Measurements from ENCODE around the gene EPHA3. TPM values are rescaled to one million over a fixed set of nuclear protein-coding genes. Genes with fewer than 3 reads are reported as not detected.

Gene EPHA3
- total RNA-seq, 4 donors from 2014 or later = 13.1 to 25.8 (median 21.2) TPM

GRCh38 chr3:89353465-89353864 lies 246.0 kb downstream of the EPHA3 start:
- Histone ChIP-seq H3K27ac (replicated peaks in 1 of 4) (no peak overlapping the region), H3K4me1 (no peaks in the 10 kb centered on the region), H3K4me3 (no peak overlapping the region), H3K27me3 (no peaks in the 10 kb centered on the region), H3K36me3 (no peaks in the 10 kb centered on the region), H3K9me3 (no peaks in the 10 kb centered on the region)
- DNase-seq (ENCODE audit: extremely low spot score) = no peak
- 80% methylated on average over 2 of the region's 2 CpGs for WGBS
- intact Hi-C loops (cut with DNase I) = no loop called here
- no peak for TF ChIP-seq EP300 (IDR thresholded peaks at IDR 0.05)
- no peak for TF ChIP-seq POLR2AphosphoS5 (IDR thresholded peaks at IDR 0.05)
- no peak for TF ChIP-seq POLR2A (IDR thresholded peaks at IDR 0.05; ENCODE audit: low read depth)
- no peak for TF ChIP-seq CTCF (IDR thresholded peaks at IDR 0.05)

GRCh38 chr3:89358281-89358680 lies 250.9 kb downstream of the EPHA3 start:
- no peak for TF ChIP-seq EP300 (IDR thresholded peaks at IDR 0.05)
- no peak for TF ChIP-seq CTCF (IDR thresholded peaks at IDR 0.05)
- no peak for TF ChIP-seq POLR2A (IDR thresholded peaks at IDR 0.05; ENCODE audit: low read depth)
- no peak for TF ChIP-seq POLR2AphosphoS5 (IDR thresholded peaks at IDR 0.05)
- no peaks in the 10 kb centered on the region for H3K9me3 ChIP-seq
- no peak for DNase-seq (ENCODE audit: extremely low spot score)
- no peaks in the 10 kb centered on the region for H3K27me3 ChIP-seq
- H3K27ac ChIP-seq (replicated peaks in 1 of 4) = no peak overlapping the region
- no peak overlapping the region for H3K4me3 ChIP-seq
- H3K4me1 ChIP-seq = no peaks in the 10 kb centered on the region
- intact Hi-C loops (cut with DNase I) = no loop called here
- H3K36me3 ChIP-seq = no peaks in the 10 kb centered on the region

- H3K4me1 ChIP-seq = no peaks in the 10 kb centered on the region
- DNase-seq (ENCODE audit: extremely low spot score) = no peak
- 86% methylated on average over 1 of the region's 1 CpG for WGBS
- no peak overlapping the region for H3K4me3 ChIP-seq
- H3K36me3 ChIP-seq = no peaks in the 10 kb centered on the region
- TF ChIP-seq CTCF (IDR thresholded peaks at IDR 0.05) (no peak), POLR2A (IDR thresholded peaks at IDR 0.05; ENCODE audit: low read depth) (no peak), EP300 (IDR thresholded peaks at IDR 0.05) (no peak), POLR2AphosphoS5 (IDR thresholded peaks at IDR 0.05) (no peak)
- H3K9me3 ChIP-seq = no peaks in the 10 kb centered on the region
- H3K27me3 ChIP-seq = no peaks in the 10 kb centered on the region
- H3K27ac ChIP-seq (replicated peaks in 1 of 4) = no peak overlapping the region
- intact Hi-C loops (cut with DNase I) = no loop called here
These were observed 252.7 kb downstream of the EPHA3 start for GRCh38 chr3:89360156-89360555.

GRCh38 chr3:89362496-89362895 lies 255.1 kb downstream of the EPHA3 start:
- Histone ChIP-seq H3K36me3 (no peaks in the 10 kb centered on the region), H3K27me3 (no peaks in the 10 kb centered on the region), H3K4me3 (no peak overlapping the region), H3K9me3 (no peaks in the 10 kb centered on the region), H3K4me1 (no peaks in the 10 kb centered on the region), H3K27ac (replicated peaks in 1 of 4) (no peak overlapping the region)
- no peak for TF ChIP-seq EP300 (IDR thresholded peaks at IDR 0.05)
- TF ChIP-seq CTCF (IDR thresholded peaks at IDR 0.05) = no peak
- no peak for TF ChIP-seq POLR2AphosphoS5 (IDR thresholded peaks at IDR 0.05)
- no peak for TF ChIP-seq POLR2A (IDR thresholded peaks at IDR 0.05; ENCODE audit: low read depth)
- intact Hi-C loops (cut with DNase I) = no loop called here
- DNase-seq (ENCODE audit: extremely low spot score) = no peak
- WGBS = 70% methylated on average over 1 of the region's 1 CpG

- intact Hi-C loops (cut with DNase I) = no loop called here
- H3K9me3 ChIP-seq = no peaks in the 10 kb centered on the region
- DNase-seq (ENCODE audit: extremely low spot score) = no peak
- 89% methylated on average over 3 of the region's 3 CpGs for WGBS
- TF ChIP-seq POLR2A (IDR thresholded peaks at IDR 0.05; ENCODE audit: low read depth) (no peak), POLR2AphosphoS5 (IDR thresholded peaks at IDR 0.05) (no peak), CTCF (IDR thresholded peaks at IDR 0.05) (no peak), EP300 (IDR thresholded peaks at IDR 0.05) (no peak)
- H3K4me3 ChIP-seq = no peak overlapping the region
- H3K36me3 ChIP-seq = no peaks in the 10 kb centered on the region
- no peak overlapping the region for H3K27ac ChIP-seq (replicated peaks in 1 of 4)
- no peaks in the 10 kb centered on the region for H3K4me1 ChIP-seq
- no peaks in the 10 kb centered on the region for H3K27me3 ChIP-seq
These were observed 255.8 kb downstream of the EPHA3 start for GRCh38 chr3:89363171-89363570.
